B cell (primary cell): Measurements from ENCODE around the gene EIF4EBP2. TPM values are rescaled to one million over a fixed set of nuclear protein-coding genes. Genes with fewer than 3 reads are reported as not detected.

Experiments used
- ATAC-seq: fragments of 200-7000 bp; cut with Tn5 transposase; one replicate; pipeline ENCODE4 v1.10.0; 2021; ENCODE audit warnings: low read depth, mild to moderate bottlenecking, moderate number of reproducible peaks, moderate library complexity
- CTCF ChIA-PET: fragments of 350-600 bp; sonication (Branson Sonifier 250); formaldehyde crosslinking; loops from one replicate; lab custom pipeline; 2021; ENCODE audit warnings: antibody characterized with exemption, inconsistent platforms; lab: Charles Lee
- POLR2A ChIA-PET: fragments of 350-600 bp; sonication (Branson Sonifier 250); formaldehyde crosslinking; loops from one replicate; lab custom pipeline; 2021; ENCODE audit warnings: antibody characterized with exemption; lab: Charles Lee
- DNase-seq: peaks from one replicate; pipeline ENCODE4 v3.0.0; 2013
- H2AFZ ChIP-seq: 2 replicates; pipeline ENCODE4 v1.6.1; 2012; ENCODE audit warnings: mild to moderate bottlenecking, low read depth, low read length; ENCODE audit not compliant: insufficient read depth, poor library complexity, severe bottlenecking
- H3K27ac ChIP-seq, 2 donors: 1 replicate in 1 of 2; 2 replicates in 1 of 2; pipeline ENCODE4 v1.5.1; 2012 to 2013; ENCODE audit warnings: low read length in 2 of 2, mild to moderate bottlenecking in 2 of 2, moderate library complexity in 1 of 2
- H3K27me3 ChIP-seq, 4 experiments: fragments of 200-600 bp in 1 of 4; sonication (generic) in 1 of 4; replicated peaks in 1 of 4; 1 replicate in 2 of 4; 2 replicates in 2 of 4; pipeline versions ENCODE4 v1.6.1 to v1.7.0; 2013 to 2016; ENCODE audit warnings: low read length in 3 of 4, mild to moderate bottlenecking in 2 of 4, mixed read lengths in 1 of 4, moderate library complexity in 1 of 4; ENCODE audit not compliant: insufficient read depth in 4 of 4, control insufficient read depth in 3 of 4; ENCODE audit errors: control extremely low read depth in 1 of 4
- H3K36me3 ChIP-seq, 2 experiments: replicated peaks in 1 of 2; 1 replicate in 1 of 2; 2 replicates in 1 of 2; pipeline versions ENCODE4 v1.6.1 to v1.7.1; 2013; ENCODE audit warnings: low read length in 1 of 2; ENCODE audit not compliant: insufficient read depth in 2 of 2, control insufficient read depth in 1 of 2; ENCODE audit errors: control extremely low read depth in 1 of 2, extremely low read depth in 1 of 2
- H3K4me1 ChIP-seq, 2 donors: fragments of 200-600 bp in 1 of 2; sonication (generic) in 1 of 2; 1 replicate in 1 of 2; 2 replicates in 1 of 2; pipeline versions ENCODE4 v1.5.1 to v1.6.1; 2013 to 2017; ENCODE audit warnings: low read length in 2 of 2; ENCODE audit not compliant: control insufficient read depth in 2 of 2, insufficient read depth in 2 of 2
- H3K4me2 ChIP-seq: replicated peaks from 2 replicates; pipeline ENCODE3; 2012; ENCODE audit warnings: mild to moderate bottlenecking, low read depth, low read length; ENCODE audit not compliant: poor library complexity, severe bottlenecking
- H3K4me3 ChIP-seq, 5 experiments: fragments of 200-600 bp in 1 of 5; sonication (generic) in 1 of 5; 1 replicate in 3 of 5; 2 replicates in 2 of 5; pipeline versions ENCODE4 v1.5.1 to v1.7.0; 2011 to 2016; ENCODE audit warnings: low read length in 4 of 5, mild to moderate bottlenecking in 4 of 5, low read depth in 2 of 5, control low read depth in 1 of 5, moderate library complexity in 1 of 5; ENCODE audit not compliant: insufficient read depth in 1 of 5; ENCODE audit errors: control extremely low read depth in 1 of 5, extremely low read depth in 1 of 5
- H3K79me2 ChIP-seq: fragments of 200-600 bp; sonication (generic); one replicate; pipeline ENCODE4 v1.6.0; 2016; ENCODE audit warnings: low read length; ENCODE audit not compliant: control insufficient read depth, insufficient read depth
- H3K9ac ChIP-seq: fragments of 200-600 bp; sonication (generic); 2 replicates; pipeline ENCODE4 v1.6.1; 2017; ENCODE audit warnings: mild to moderate bottlenecking, low read length, moderate library complexity
- H3K9me3 ChIP-seq, 3 donors: one replicate each; pipeline versions ENCODE4 v1.6.1 to v1.7.1; 2013; ENCODE audit warnings: low read length in 2 of 3; ENCODE audit not compliant: control insufficient read depth in 2 of 3, insufficient read depth in 1 of 3; ENCODE audit errors: control extremely low read depth in 1 of 3
- H4K20me1 ChIP-seq: 2 replicates; pipeline ENCODE4 v1.6.0; 2012; ENCODE audit warnings: mild to moderate bottlenecking, low read length; ENCODE audit not compliant: insufficient read depth, control insufficient read depth, poor library complexity, severe bottlenecking
- H3K27ac Mint-ChIP-seq: one replicate; pipeline ENCODE4 v1.8.0; 2021; ENCODE audit warnings: mixed read lengths
- H3K27me3 Mint-ChIP-seq: one replicate; pipeline ENCODE4 v1.8.0; 2021; ENCODE audit warnings: mixed read lengths
- H3K4me1 Mint-ChIP-seq: one replicate; pipeline ENCODE4 v1.8.0; 2021; ENCODE audit warnings: mixed read lengths
- H3K4me3 Mint-ChIP-seq: one replicate; pipeline ENCODE4 v1.8.0; 2021; ENCODE audit warnings: mixed read lengths
- H3K9me3 Mint-ChIP-seq: one replicate; pipeline ENCODE4 v1.8.0; 2022; ENCODE audit warnings: mixed read lengths; ENCODE audit not compliant: insufficient read depth
- CTCF ChIP-seq: fragments of 200-600 bp; IDR thresholded peaks from one replicate; pipeline ENCODE4 v1.8.0; 2022; ENCODE audit warnings: antibody characterized with exemption, mild to moderate bottlenecking
- EZH2 ChIP-seq: IDR thresholded peaks from 2 replicates; pipeline ENCODE4 v1.6.1; 2012; ENCODE audit warnings: borderline replicate concordance, low read depth, mild to moderate bottlenecking, moderate library complexity, low read length; ENCODE audit not compliant: insufficient read depth, poor library complexity, severe bottlenecking
- WGBS: methylation state at CpG from one replicate; pipeline ENCODE4 v1.1.5; 2013; ENCODE audit warnings: missing lambda C conversion rate; ENCODE audit not compliant: insufficient coverage; 5-methylcytosine and 5-hydroxymethylcytosine counted together
- intact Hi-C: fragments of 100-400 bp; cut with micrococcal nuclease; formaldehyde crosslinking; loops from one replicate; pipeline ENCODE4 v1.10.0; 2022
- polyA plus RNA-seq: library from polyadenylated mRNA; depleted of rRNA; stranded (reverse); fragments of >200 nt; gene quantifications from 2 replicates; pipeline ENCODE4 v1.2.3, GENCODE V29; 2012
- total RNA-seq, 2 donors: library from RNA; stranded (reverse); fragments of 120-200 nt in 1 of 2; gene quantifications; 1 replicate in 1 of 2; 2 replicates in 1 of 2; pipeline versions ENCODE4 v1.2.3 to v1.2.4, GENCODE V29; 2013 to 2022

The EIF4EBP2 gene
- total and polyA plus RNA-seq, 2 donors (not counting 1 experiment from before 2014, with no cell fraction given) = 8.7 to 37.8 TPM

- no peak overlapping the region for H3K4me3 Mint-ChIP-seq
- H3K4me1 Mint-ChIP-seq = peaks cover 45% of the 10 kb centered on the region
- Histone ChIP-seq H2AFZ (no peak overlapping the region), H3K4me3 (no peak overlapping the region), H3K4me1 (peaks cover 9% of the 10 kb centered on the region in 2 donors), H3K79me2 (peaks cover 55% of the 10 kb centered on the region), H4K20me1 (peaks cover 68% of the 10 kb centered on the region), H3K27me3 (no peaks in the 10 kb centered on the region), H3K4me2 (no peak overlapping the region), H3K27ac (no peak overlapping the region), H3K36me3 (no peaks in the 10 kb centered on the region), H3K9ac (no peak overlapping the region), H3K9me3 (no peaks in the 10 kb centered on the region)
- no peaks in the 10 kb centered on the region for H3K9me3 Mint-ChIP-seq
- intact Hi-C loops = no loop called here
- DNase-seq (no peak), ATAC-seq (no peak)
- CTCF ChIA-PET = interaction anchor here (0.7 to 1.3 kb wide), 2 partner anchors 14 to 51 kb away, joined by 3 to 4 read pairs; no protein-coding TSS in a partner anchor
- no peak overlapping the region for H3K27ac Mint-ChIP-seq
- TF ChIP-seq CTCF = no peak
- TF ChIP-seq EZH2 = no peak
- POLR2A ChIA-PET = no interaction called here
- WGBS = no CpG with 5 or more reads among the region's 1 CpG
- no peaks in the 10 kb centered on the region for H3K27me3 Mint-ChIP-seq
Observed at GRCh38 chr10:70410608-70411007, 6.7 kb downstream of the EIF4EBP2 start.

GRCh38 chr10:70412356-70412755 lies 8.4 kb downstream of the EIF4EBP2 start:
- Histone ChIP-seq H3K4me2 (no peak overlapping the region), H3K27ac (no peak overlapping the region), H3K9me3 (no peaks in the 10 kb centered on the region), H3K4me1 (no peaks in the 10 kb centered on the region), H3K36me3 (no peaks in the 10 kb centered on the region), H3K79me2 (peaks cover 41% of the 10 kb centered on the region), H4K20me1 (peaks cover 57% of the 10 kb centered on the region), H2AFZ (no peak overlapping the region), H3K27me3 (no peaks in the 10 kb centered on the region), H3K9ac (no peak overlapping the region), H3K4me3 (no peak overlapping the region)
- H3K27ac Mint-ChIP-seq = no peak overlapping the region
- H3K27me3 Mint-ChIP-seq = no peaks in the 10 kb centered on the region
- POLR2A ChIA-PET = no interaction called here
- intact Hi-C loops = no loop called here
- H3K4me1 Mint-ChIP-seq = peaks cover 43% of the 10 kb centered on the region
- CTCF ChIA-PET = no interaction called here
- no CpG with 5 or more reads among the region's 4 CpGs for WGBS
- no peak overlapping the region for H3K4me3 Mint-ChIP-seq
- TF ChIP-seq CTCF = no peak
- no peak for TF ChIP-seq EZH2
- no peak for DNase-seq
- no peak for ATAC-seq
- H3K9me3 Mint-ChIP-seq = no peaks in the 10 kb centered on the region
